Uterus (tissue), 4 donors: ENCODE data around the gene TUBGCP5. TPM values are rescaled to one million over a fixed set of nuclear protein-coding genes. Genes with fewer than 3 reads are reported as not detected.

Source experiments
- DNase-seq, 2 donors: peaks; one replicate each; pipeline ENCODE4 v3.0.0-alpha.2; 2019 to 2020
- H3K27ac ChIP-seq, 2 donors: fragments of 200-600 bp; sonication (generic); 1 replicate in 1 of 2; 2 replicates in 1 of 2; pipeline ENCODE4 v1.5.1; 2016 to 2018
- H3K27me3 ChIP-seq, 2 donors: fragments of 200-600 bp; sonication (generic); one replicate each; pipeline ENCODE4 v1.5.1; 2018 to 2019; ENCODE audit warnings: control low read depth in 1 of 2
- H3K36me3 ChIP-seq, 2 donors: fragments of 200-600 bp; sonication (generic); one replicate each; pipeline ENCODE4 v1.5.1; 2019; ENCODE audit warnings: control low read depth in 1 of 2
- H3K4me1 ChIP-seq, 2 donors: fragments of 200-600 bp; sonication (generic); one replicate each; pipeline ENCODE4 v1.5.1; 2018 to 2019; ENCODE audit warnings: control low read depth in 1 of 2
- H3K4me3 ChIP-seq, 2 donors: fragments of 200-600 bp; sonication (generic); 1 replicate in 1 of 2; 2 replicates in 1 of 2; pipeline ENCODE4 v1.5.1; 2018 to 2019; ENCODE audit warnings: mild to moderate bottlenecking in 1 of 2
- H3K9me3 ChIP-seq, 2 donors: fragments of 200-600 bp; sonication (generic); one replicate each; pipeline ENCODE4 v1.5.1; 2019; ENCODE audit warnings: control low read depth in 1 of 2
- POLR2A ChIP-seq, 2 donors: fragments of 450-650 bp; IDR thresholded peaks; one replicate each; pipeline ENCODE4 v1.6.1; 2016; ENCODE audit warnings: antibody characterized with exemption in 2 of 2, mild to moderate bottlenecking in 1 of 2, moderate library complexity in 1 of 2
- intact Hi-C: fragments of 100-400 bp; cut with DNase I; formaldehyde crosslinking; loops from one replicate; pipeline ENCODE4 v1.15.1; 2023; ENCODE audit warnings: low total_unique reads
- total RNA-seq, 4 donors: library from RNA; depleted of rRNA in 3 of 4; stranded (reverse); fragments of >200 nt in 3 of 4; gene quantifications; one replicate each; pipeline versions ENCODE4 v1.1.0 to v1.2.4, GENCODE V29; 2014 to 2023
- TF ChIP-seq, protein P1 (sequence below), 4 experiments: fragments of 200-600 bp in 2 of 4; fragments of 450-650 bp in 2 of 4; sonication (generic) in 2 of 4; IDR thresholded peaks; one replicate each; pipeline ENCODE4 v1.5.1; 2016 to 2019; ENCODE audit warnings: antibody characterized with exemption in 4 of 4, mild to moderate bottlenecking in 2 of 4, moderate library complexity in 1 of 4
- donor health status: DM: yes; HTN: yes; CAD: no.

Gene TUBGCP5
- total RNA-seq, 4 donors from 2014 or later, result 12.3 to 41.1 (median 19.5) TPM

DNA sequence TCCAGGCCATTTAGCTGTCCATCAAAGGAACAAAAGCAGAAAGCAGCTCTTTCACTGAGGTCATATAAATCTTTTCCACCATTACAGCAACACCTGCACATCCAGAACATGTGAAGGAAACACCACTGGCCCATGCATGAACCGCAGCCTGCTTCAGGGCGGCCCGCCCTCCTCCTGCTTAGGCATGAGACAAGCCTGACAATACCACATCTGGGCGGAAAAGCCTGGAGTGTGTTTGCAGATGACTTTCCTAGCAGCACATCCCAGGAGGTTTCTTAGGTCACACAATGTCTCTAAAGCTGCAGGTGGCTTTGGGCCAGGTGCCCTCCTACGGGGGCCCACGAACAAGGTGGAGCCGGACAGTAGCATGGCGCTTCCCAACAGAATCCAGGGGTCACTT, 78.8 kb downstream of the TUBGCP5 start:
- Histone ChIP-seq H3K27me3 (no peaks in the 10 kb centered on the region), H3K4me1 (peaks cover 0 to 6% of the 10 kb centered on the region in 2 donors), H3K9me3 (no peaks in the 10 kb centered on the region), H3K27ac (peak overlapping the region in 1 of 2 donors; percentile 71), H3K36me3 (no peaks in the 10 kb centered on the region), H3K4me3 (no peak overlapping the region)
- intact Hi-C loops, result no loop called here
- TF ChIP-seq POLR2A (IDR thresholded peaks at IDR 0.05), result no peak
- TF ChIP-seq, protein P1, sequence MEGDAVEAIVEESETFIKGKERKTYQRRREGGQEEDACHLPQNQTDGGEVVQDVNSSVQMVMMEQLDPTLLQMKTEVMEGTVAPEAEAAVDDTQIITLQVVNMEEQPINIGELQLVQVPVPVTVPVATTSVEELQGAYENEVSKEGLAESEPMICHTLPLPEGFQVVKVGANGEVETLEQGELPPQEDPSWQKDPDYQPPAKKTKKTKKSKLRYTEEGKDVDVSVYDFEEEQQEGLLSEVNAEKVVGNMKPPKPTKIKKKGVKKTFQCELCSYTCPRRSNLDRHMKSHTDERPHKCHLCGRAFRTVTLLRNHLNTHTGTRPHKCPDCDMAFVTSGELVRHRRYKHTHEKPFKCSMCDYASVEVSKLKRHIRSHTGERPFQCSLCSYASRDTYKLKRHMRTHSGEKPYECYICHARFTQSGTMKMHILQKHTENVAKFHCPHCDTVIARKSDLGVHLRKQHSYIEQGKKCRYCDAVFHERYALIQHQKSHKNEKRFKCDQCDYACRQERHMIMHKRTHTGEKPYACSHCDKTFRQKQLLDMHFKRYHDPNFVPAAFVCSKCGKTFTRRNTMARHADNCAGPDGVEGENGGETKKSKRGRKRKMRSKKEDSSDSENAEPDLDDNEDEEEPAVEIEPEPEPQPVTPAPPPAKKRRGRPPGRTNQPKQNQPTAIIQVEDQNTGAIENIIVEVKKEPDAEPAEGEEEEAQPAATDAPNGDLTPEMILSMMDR (IDR thresholded peaks at IDR 0.05), result no peak
- DNase-seq, result no peak

DNA sequence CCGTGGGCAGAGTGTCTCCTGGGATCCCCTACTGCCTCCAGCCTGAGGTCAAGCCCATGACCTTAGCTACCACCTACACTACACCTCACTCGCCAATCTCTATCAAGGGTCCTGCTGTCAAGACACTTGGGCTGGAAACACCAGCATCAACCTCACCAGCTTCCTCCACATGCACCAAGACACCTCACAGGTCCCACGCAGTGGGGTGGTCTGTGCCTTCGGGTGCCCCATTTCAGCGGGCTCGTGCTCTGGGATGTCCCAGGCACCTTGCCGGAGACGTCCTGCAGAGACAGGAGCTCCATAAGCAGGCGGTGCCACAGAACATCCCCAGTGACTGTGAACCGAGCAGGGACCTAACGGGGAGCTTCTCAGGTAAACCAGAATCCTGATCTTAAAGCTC, 79.2 kb downstream of the TUBGCP5 start:
- intact Hi-C loops, result no loop called here
- H3K4me1 ChIP-seq, result peaks cover 0 to 9% of the 10 kb centered on the region in 2 donors

DNA sequence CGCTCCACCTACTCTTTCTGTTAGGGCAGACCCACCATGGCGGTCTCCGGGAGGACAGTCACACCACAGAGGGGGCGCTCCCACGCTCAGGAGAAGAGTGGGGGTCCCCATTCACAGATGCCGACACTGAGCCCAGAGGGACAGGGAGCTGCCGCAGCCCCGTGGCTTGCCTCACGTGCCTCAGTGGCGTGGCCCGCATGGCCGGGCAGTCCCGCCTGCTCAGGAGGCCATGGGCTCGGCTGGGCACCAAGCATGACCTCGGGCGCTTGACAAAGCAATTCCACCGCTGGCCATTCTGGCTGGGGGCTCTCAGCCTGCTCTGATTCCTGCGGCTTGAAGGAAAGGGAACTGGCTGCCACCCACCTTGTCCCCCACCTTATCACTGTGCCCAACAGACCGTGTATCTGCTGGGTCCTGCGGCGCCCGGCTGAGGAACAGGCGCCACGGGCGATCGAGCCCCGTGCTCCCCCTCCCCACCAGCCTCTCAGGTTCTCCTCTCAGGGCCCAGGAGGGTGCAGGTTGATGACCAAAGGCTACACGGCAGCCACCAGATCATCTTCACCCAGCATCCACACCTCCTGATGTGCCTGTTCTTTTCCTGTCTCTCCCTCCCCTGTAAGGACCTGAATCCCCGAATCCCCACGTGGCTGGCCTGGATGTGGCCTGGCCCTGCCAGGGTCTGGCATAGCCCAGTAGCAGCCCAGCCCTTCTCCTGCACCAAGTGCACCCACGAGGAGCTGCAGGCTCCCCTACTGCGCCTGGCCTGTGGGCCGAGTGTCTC, 79.9 kb downstream of the TUBGCP5 start:
- TF ChIP-seq POLR2A (IDR thresholded peaks at IDR 0.05), result no peak
- TF ChIP-seq, protein P1 (IDR thresholded peaks at IDR 0.05), result no peak
- no peaks in the 10 kb centered on the region for H3K27me3 ChIP-seq
- no peaks in the 10 kb centered on the region for H3K9me3 ChIP-seq
- intact Hi-C loops, result no loop called here
- peak overlapping the region in 1 of 2 donors; percentile 71 for H3K27ac ChIP-seq
- H3K4me1 ChIP-seq, result peaks cover 0 to 12% of the 10 kb centered on the region in 2 donors
- no peak overlapping the region for H3K4me3 ChIP-seq
- no peaks in the 10 kb centered on the region for H3K36me3 ChIP-seq
- no peak for DNase-seq

More for the DNA sequence above, 79.2 kb downstream of the TUBGCP5 start:
- Histone ChIP-seq H3K27ac (peak overlapping the region in 1 of 2 donors; percentile 71), H3K4me3 (no peak overlapping the region), H3K36me3 (no peaks in the 10 kb centered on the region), H3K9me3 (no peaks in the 10 kb centered on the region), H3K27me3 (no peaks in the 10 kb centered on the region)
- no peak for TF ChIP-seq POLR2A (IDR thresholded peaks at IDR 0.05)
- TF ChIP-seq, protein P1 (IDR thresholded peaks at IDR 0.05), result no peak
- DNase-seq, result no peak

DNA sequence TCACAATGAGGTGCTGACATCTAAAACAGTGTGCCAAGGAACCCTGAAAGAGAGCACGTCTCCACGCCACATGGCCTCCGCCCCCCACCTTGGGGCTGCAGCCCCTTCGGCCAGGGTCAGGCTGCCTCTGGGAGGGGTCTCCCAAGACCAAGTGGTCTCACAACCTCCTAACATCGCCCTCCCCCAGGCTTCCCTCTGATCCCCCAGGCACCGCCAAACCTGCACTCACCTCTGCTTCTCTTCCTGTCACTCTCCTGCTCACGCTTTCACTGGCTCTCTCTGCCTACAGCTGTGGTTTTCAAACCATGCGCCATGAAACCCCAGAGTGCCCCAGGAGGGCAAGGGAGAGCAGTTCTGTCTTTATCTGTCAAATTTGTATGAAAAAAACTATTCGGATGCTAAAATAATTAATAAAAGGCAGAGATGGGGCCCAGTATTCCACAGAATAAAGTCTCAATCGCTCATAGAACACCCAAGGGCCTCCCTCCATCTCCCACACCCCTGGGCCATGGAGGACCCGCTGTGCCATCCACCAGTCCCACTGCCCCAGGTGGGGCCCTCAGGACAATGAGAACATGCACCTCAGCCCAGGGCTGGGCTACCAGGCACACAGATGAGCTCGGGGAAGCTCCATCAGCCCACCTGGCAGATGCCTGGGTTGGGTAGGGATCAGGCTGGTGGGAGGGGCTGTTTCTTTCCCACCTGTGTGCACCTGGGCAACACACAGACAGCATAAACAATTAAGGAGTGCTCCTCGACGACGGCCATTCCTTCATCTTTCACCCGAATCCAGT, 80.7 kb downstream of the TUBGCP5 start:
- TF ChIP-seq, protein P1 (IDR thresholded peaks at IDR 0.05), result no peak
- no peak for TF ChIP-seq POLR2A (IDR thresholded peaks at IDR 0.05)
- Histone ChIP-seq H3K27me3 (no peaks in the 10 kb centered on the region), H3K27ac (no peak overlapping the region), H3K9me3 (no peaks in the 10 kb centered on the region), H3K4me1 (peaks cover 0 to 12% of the 10 kb centered on the region in 2 donors), H3K36me3 (no peaks in the 10 kb centered on the region), H3K4me3 (no peak overlapping the region)
- no peak for DNase-seq
- intact Hi-C loops, result no loop called here

DNA sequence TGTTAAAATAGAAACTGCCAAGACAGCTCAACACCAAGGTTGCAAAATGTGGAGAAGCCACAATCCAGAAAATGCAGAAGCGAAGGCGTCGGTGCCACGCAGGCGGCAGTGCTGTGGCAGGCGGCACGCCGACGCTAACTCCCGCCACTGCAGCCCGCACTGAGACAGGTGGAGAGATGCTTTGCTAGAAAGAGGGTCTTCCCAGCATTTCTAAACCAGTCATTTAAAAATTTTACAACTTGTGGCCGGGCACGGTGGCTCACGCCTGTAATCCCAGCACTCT, 82.5 kb downstream of the TUBGCP5 start:
- intact Hi-C loops, result no loop called here
- H3K4me1 ChIP-seq, result peaks cover 0 to 16% of the 10 kb centered on the region in 2 donors
- TF ChIP-seq, protein P1 (IDR thresholded peaks at IDR 0.05), result no peak
- no peak for TF ChIP-seq POLR2A (IDR thresholded peaks at IDR 0.05)

More for the DNA sequence above, 82.5 kb downstream of the TUBGCP5 start:
- DNase-seq, result no peak
- H3K27ac ChIP-seq, result no peak overlapping the region
- H3K9me3 ChIP-seq, result no peaks in the 10 kb centered on the region
- no peaks in the 10 kb centered on the region for H3K36me3 ChIP-seq
- no peak overlapping the region for H3K4me3 ChIP-seq
- no peaks in the 10 kb centered on the region for H3K27me3 ChIP-seq
